ENCODE data around the gene ARHGAP6. TPM values are rescaled to one million over a fixed set of nuclear protein-coding genes. Genes with fewer than 3 reads are reported as not detected.

ARHGAP6 gene
- total RNA-seq, 1 donor from 2014 or later: 1.2 TPM

GRCh38 chrX:11472381-11472780 is 193.3 kb downstream of the ARHGAP6 start:
- TF ChIP-seq EZH2phosphoT487 (IDR thresholded peaks at IDR 0.05) (no peak), EZH2 (IDR thresholded peaks at IDR 0.05) (no peak)
- TF ChIP-seq, protein P1, sequence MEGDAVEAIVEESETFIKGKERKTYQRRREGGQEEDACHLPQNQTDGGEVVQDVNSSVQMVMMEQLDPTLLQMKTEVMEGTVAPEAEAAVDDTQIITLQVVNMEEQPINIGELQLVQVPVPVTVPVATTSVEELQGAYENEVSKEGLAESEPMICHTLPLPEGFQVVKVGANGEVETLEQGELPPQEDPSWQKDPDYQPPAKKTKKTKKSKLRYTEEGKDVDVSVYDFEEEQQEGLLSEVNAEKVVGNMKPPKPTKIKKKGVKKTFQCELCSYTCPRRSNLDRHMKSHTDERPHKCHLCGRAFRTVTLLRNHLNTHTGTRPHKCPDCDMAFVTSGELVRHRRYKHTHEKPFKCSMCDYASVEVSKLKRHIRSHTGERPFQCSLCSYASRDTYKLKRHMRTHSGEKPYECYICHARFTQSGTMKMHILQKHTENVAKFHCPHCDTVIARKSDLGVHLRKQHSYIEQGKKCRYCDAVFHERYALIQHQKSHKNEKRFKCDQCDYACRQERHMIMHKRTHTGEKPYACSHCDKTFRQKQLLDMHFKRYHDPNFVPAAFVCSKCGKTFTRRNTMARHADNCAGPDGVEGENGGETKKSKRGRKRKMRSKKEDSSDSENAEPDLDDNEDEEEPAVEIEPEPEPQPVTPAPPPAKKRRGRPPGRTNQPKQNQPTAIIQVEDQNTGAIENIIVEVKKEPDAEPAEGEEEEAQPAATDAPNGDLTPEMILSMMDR (IDR thresholded peaks at IDR 0.05): no peak
- H3K4me2 ChIP-seq: no peak overlapping the region
- no peak overlapping the region for H3K4me3 Mint-ChIP-seq
- no peaks in the 10 kb centered on the region for H3K36me3 Mint-ChIP-seq
- no peaks in the 10 kb centered on the region for H3K27me3 ChIP-seq
- H3K27ac Mint-ChIP-seq: no peak overlapping the region
- no peaks in the 10 kb centered on the region for H3K9me3 ChIP-seq (ENCODE audit: low read depth)
- no peak overlapping the region for H2AFZ ChIP-seq (replicated peaks)
- H4K20me1 ChIP-seq (ENCODE audit: low read depth): no peaks in the 10 kb centered on the region
- no peak overlapping the region for H3K4me3 ChIP-seq
- H3K27me3 Mint-ChIP-seq (ENCODE audit: insufficient read depth, low read depth): no peaks in the 10 kb centered on the region
- no peak overlapping the region for H3K9ac ChIP-seq
- no peak for DNase-seq (ENCODE audit: low spot score)
- H3K4me1 Mint-ChIP-seq: no peaks in the 10 kb centered on the region
- H3F3A ChIP-seq (ENCODE audit: low read depth): no peaks in the 10 kb centered on the region
- no peaks in the 10 kb centered on the region for H3K9me3 Mint-ChIP-seq
- no peak overlapping the region for H3K27ac ChIP-seq
- H3K36me3 ChIP-seq: no peaks in the 10 kb centered on the region
- H3K4me1 ChIP-seq: no peaks in the 10 kb centered on the region
- H3K79me2 ChIP-seq (ENCODE audit: low read depth): no peaks in the 10 kb centered on the region

DNA sequence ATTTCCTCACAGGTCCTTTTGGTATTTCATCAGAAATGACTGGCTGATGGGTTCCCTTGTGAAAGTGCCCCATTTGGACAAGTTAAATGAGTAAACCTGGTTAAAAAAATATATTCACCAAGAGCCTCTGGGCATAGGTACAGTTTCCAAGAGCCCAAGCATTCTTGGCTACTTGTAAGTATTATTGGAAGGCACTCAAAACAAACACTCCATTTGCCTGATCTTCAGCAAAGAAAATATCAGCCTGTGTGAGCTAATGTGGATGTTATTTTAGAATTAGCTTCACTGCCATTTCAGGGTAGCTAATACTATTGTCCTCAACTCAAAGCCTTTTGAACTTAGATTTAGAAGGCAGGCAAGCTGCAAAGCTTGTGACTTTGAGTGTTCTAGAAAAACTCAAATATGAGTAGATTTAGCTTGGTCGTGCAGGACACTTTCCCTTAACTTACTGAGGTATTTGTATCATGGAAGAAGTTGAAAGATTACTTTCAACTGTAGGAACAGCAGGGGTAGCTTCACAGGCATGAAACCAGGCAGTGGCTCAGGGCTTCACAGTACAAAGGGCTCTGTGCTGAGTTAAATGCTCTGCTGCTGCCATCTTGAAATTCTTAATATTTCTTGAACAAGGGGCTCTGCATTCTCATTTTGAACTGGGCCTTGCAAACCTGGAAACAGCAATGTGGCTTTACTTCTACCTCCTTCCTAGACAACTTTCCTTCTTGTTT is 195.3 kb downstream of the ARHGAP6 start:
- H3K4me1 Mint-ChIP-seq: no peaks in the 10 kb centered on the region

GRCh38 chrX:11465648-11466411 is 199.9 kb downstream of the ARHGAP6 start:
- Histone ChIP-seq H3K79me2 (ENCODE audit: low read depth) (no peaks in the 10 kb centered on the region), H2AFZ (replicated peaks) (no peak overlapping the region), H3K27ac (no peak overlapping the region), H3K9ac (no peak overlapping the region), H3K36me3 (no peaks in the 10 kb centered on the region), H4K20me1 (ENCODE audit: low read depth) (no peaks in the 10 kb centered on the region), H3K9me3 (ENCODE audit: low read depth) (no peaks in the 10 kb centered on the region), H3K27me3 (no peaks in the 10 kb centered on the region), H3K4me2 (no peak overlapping the region), H3K4me3 (no peak overlapping the region), H3F3A (ENCODE audit: low read depth) (no peaks in the 10 kb centered on the region), H3K4me1 (no peaks in the 10 kb centered on the region)
- H3K27me3 Mint-ChIP-seq (ENCODE audit: insufficient read depth, low read depth): no peaks in the 10 kb centered on the region
- no peaks in the 10 kb centered on the region for H3K9me3 Mint-ChIP-seq
- no peak for DNase-seq (ENCODE audit: low spot score)
- H3K4me3 Mint-ChIP-seq: no peak overlapping the region
- no peak overlapping the region for H3K27ac Mint-ChIP-seq
- TF ChIP-seq EZH2phosphoT487 (IDR thresholded peaks at IDR 0.05) (no peak), EZH2 (IDR thresholded peaks at IDR 0.05) (no peak)
- TF ChIP-seq, protein P1 (IDR thresholded peaks at IDR 0.05): no peak
- H3K36me3 Mint-ChIP-seq: no peaks in the 10 kb centered on the region
- peaks cover 3% of the 10 kb centered on the region for H3K4me1 Mint-ChIP-seq

More for the DNA sequence above, 195.3 kb downstream of the ARHGAP6 start:
- H3K4me1 ChIP-seq: no peaks in the 10 kb centered on the region
- H3K9me3 ChIP-seq (ENCODE audit: low read depth): no peaks in the 10 kb centered on the region
- H3K27me3 ChIP-seq: no peaks in the 10 kb centered on the region
- no peaks in the 10 kb centered on the region for H4K20me1 ChIP-seq (ENCODE audit: low read depth)
- H3K27me3 Mint-ChIP-seq (ENCODE audit: insufficient read depth, low read depth): no peaks in the 10 kb centered on the region
- no peaks in the 10 kb centered on the region for H3K36me3 ChIP-seq
- H3K36me3 Mint-ChIP-seq: no peaks in the 10 kb centered on the region
- no peak overlapping the region for H3K4me2 ChIP-seq
- DNase-seq (ENCODE audit: low spot score): peak; percentile 8
- H2AFZ ChIP-seq (replicated peaks): no peak overlapping the region
- H3K4me3 ChIP-seq: no peak overlapping the region
- no peaks in the 10 kb centered on the region for H3K79me2 ChIP-seq (ENCODE audit: low read depth)
- no peak overlapping the region for H3K9ac ChIP-seq
- no peaks in the 10 kb centered on the region for H3K9me3 Mint-ChIP-seq
- no peak overlapping the region for H3K27ac Mint-ChIP-seq
- no peak overlapping the region for H3K4me3 Mint-ChIP-seq
- H3K27ac ChIP-seq: no peak overlapping the region
- no peaks in the 10 kb centered on the region for H3F3A ChIP-seq (ENCODE audit: low read depth)
- TF ChIP-seq, protein P1 (IDR thresholded peaks at IDR 0.05): no peak
- TF ChIP-seq EZH2phosphoT487 (IDR thresholded peaks at IDR 0.05) (no peak), EZH2 (IDR thresholded peaks at IDR 0.05) (no peak)

All from neural progenitor cell (in vitro differentiated cells).